PC-9 (cell line): ENCODE measurements around the gene SNX27.

Experiments used
- EZH2 ChIP-seq: fragments of 200-600 bp; sonication (generic); IDR thresholded peaks from 2 replicates; pipeline ENCODE4 v1.8.0; 2017; ENCODE audit warnings: antibody characterized with exemption, low read depth
- TF ChIP-seq, protein P1 (sequence below): fragments of 200-600 bp; sonication (generic); conservative IDR thresholded peaks from 2 replicates; pipeline ENCODE4 v1.6.1; 2017; ENCODE audit warnings: mixed run types, antibody characterized with exemption, mild to moderate bottlenecking, moderate library complexity

DNA sequence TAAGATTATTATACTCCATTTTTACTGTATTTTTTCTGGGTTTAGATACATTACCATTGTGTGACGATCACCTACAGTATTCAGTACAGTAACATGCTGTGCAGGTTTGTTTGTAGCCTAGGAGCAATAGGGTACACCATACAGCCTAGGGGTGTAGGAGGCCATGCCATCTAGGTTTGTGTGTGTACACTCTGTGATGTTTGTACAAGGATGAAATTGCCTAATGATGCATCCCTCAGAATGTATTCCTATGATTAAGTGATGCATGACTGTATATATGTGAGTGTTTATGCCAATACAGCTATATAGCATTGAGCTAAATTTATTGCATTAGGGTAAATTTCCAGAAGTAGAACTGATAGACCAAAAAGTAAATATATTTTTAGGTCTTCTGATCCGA, 48.5 kb upstream of the SNX27 start:
- TF ChIP-seq, protein P1, sequence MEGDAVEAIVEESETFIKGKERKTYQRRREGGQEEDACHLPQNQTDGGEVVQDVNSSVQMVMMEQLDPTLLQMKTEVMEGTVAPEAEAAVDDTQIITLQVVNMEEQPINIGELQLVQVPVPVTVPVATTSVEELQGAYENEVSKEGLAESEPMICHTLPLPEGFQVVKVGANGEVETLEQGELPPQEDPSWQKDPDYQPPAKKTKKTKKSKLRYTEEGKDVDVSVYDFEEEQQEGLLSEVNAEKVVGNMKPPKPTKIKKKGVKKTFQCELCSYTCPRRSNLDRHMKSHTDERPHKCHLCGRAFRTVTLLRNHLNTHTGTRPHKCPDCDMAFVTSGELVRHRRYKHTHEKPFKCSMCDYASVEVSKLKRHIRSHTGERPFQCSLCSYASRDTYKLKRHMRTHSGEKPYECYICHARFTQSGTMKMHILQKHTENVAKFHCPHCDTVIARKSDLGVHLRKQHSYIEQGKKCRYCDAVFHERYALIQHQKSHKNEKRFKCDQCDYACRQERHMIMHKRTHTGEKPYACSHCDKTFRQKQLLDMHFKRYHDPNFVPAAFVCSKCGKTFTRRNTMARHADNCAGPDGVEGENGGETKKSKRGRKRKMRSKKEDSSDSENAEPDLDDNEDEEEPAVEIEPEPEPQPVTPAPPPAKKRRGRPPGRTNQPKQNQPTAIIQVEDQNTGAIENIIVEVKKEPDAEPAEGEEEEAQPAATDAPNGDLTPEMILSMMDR = no peak
- no peak for TF ChIP-seq EZH2
